HG03025 (cell line): ENCODE results near the gene MS4A4E.
"Not testable (repeated sequence)": the region's sequence is repeated elsewhere in the genome, so short reads cannot be mapped to it uniquely, and the experiment has no call there.

Source experiments
- ATAC-seq: cut with Tn5 transposase; IDR thresholded peaks from one replicate; pipeline ENCODE4 v1.9.1; 2021; ENCODE audit warnings: mild to moderate bottlenecking, moderate library complexity; ENCODE audit not compliant: unreplicated experiment, low FRiP score

The MS4A4E gene

GRCh38 chr11:60222141-60222540 is 20.8 kb downstream of the MS4A4E start:
- no peak for ATAC-seq

DNA sequence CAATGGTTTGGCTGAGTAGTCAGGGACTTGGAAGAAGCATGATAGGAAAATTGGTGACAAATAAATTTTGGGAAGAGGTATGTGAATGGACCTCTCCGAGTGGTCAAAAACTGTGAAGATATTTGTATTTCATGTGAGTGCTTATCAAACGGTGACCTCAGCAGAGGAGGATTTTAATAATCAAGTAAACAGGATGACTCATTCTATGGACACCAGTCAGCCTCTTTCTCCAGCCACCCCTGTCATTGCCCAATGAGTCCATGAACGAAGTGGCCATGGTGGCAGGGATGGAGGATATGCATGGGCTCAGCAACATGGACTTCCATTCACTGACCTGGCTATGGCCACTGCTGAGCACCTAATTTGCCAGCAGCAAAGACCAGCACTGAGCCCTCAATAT is 21.2 kb downstream of the MS4A4E start:
- ATAC-seq = no peak

GRCh38 chr11:60221181-60221580 is 21.8 kb downstream of the MS4A4E start:
- no peak for ATAC-seq

DNA sequence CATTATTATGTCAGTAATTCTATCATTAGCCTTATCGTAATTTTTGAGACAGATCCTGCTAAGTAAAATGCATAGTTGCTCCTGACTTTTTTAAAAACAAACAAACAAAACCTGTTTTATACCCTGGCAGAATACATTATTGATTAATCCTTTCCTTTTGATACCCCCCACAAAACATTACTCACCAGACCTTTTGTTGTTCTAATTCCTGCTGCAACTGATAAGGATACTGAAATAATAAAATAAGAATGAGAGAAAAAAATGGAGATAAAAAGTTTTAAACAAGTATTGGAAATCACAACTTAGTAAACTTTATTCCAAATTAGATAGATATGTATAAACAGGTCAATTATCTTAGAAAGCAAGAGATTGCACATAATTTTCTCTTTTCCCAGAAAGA is 28.6 kb downstream of the MS4A4E start:
- ATAC-seq = no peak

GRCh38 chr11:60211206-60211605 is 31.7 kb downstream of the MS4A4E start:
- ATAC-seq = no peak

DNA sequence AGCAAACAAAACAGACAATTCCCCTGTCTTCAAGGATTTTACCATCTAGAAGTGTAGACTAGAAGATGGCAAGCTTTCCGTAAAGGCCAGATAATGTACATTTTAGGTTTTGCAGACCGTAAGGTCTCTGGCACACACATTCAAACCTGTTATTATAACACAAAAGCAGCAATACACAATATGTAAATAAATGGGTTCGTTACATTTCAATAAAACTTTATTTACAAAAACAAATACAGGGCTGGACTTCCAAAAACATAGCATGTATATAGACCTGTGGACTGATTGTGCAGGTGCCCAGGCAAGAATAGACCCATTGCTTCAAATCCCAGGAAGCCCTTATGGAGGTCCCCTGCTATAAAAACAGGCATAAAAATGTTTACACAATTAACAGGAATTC is 33.0 kb downstream of the MS4A4E start:
- ATAC-seq = no peak

DNA sequence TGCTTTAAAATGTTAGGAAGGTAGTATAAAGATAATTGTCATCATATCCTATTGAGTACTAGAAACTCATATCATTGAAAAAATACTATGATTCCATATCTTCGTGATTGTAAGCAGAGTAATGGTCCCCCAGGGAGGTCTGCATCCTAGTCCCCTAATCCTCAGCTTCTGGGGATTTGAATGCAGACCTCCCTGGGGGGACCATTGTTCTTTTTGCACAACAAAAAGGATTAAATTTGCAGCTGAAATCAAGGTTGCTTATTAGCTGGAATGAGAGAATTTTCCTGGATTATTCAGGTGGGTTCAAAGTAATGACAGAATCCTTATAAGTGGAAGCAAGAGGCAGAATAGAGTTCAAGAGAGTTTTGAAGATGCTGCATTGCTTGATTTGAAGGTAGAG is 34.0 kb downstream of the MS4A4E start:
- ATAC-seq = no peak

DNA sequence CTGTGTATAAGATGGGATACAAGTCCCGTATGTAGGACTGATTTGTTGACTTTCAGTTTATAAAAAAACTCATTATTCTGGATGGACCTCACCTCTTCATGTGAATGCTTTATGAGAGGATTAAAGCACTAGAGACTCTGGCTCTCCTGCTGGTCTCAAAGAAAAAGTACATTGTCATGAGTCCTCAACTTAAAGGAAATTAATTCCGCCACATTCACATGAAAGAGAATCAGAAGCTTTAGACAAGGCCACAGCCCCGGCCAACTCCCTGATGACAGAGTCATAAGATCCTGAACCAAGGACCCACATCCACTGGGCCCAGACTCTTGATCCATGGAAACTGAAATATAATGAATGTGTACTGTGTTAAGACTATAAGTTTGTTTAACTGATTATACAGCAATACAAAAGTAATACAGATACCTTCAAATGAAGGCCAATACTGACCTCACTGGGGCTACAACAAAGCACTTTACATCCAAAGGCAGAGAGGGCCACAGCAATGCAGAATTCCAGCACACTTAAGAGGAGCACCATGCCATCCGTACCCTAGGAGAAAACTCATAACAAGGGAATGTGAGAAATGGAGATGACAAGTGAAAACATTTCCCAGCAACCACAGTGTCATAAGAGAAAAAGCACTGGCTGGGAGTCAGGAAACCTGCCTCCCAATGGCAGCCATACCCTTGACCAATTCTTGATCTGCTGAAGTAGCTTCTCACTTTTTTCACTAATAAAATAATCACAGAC is 34.6 kb downstream of the MS4A4E start:
- ATAC-seq = no peak

- no peak for ATAC-seq
Observed at GRCh38 chr11:60206616-60207015, 36.3 kb downstream of the MS4A4E start.

DNA sequence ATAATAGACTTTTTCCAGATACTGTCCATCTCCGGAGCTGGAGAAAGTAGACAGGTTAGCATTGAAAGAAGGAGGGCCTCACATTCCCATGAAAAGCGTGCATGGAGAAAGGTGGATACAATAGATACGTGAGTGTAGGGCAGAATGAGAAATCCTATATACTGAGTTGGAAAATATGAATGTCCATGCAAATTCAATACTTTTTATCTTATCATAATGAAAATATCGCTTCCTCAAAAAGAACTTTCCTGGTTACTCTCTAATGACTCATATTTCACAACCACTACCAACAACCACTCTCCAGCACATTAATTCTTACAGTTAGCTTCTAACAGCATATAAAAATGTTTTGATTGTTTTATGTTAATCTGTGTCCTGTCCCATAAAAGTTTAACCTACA is 38.0 kb downstream of the MS4A4E start:
- no peak for ATAC-seq

GRCh38 chr11:60201334-60201733 is 41.6 kb downstream of the MS4A4E start:
- ATAC-seq = not testable (repeated sequence)

- ATAC-seq = no peak
Observed at GRCh38 chr11:60197442-60197841, 45.5 kb downstream of the MS4A4E start.

DNA sequence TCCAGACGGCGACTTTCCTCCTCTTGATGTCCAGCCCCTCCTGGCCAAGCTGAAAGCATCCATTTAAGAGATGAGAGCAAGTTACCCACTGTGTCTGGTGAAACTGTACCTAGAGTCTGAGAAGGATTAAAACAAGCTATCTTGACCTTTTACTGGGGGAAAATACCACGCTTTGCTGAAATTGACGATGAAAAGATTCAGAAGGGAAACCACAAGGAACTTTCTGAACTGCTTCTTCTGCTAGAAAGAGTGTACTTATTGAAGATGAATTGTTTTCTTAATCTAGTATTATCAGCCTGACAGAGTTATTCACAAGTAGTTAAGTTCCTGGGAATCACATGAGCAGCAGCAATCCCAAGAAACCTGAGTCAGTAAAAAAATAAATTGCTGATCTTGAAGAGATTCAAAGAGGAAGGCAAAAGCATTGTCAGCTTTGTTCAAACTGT is 47.0 kb downstream of the MS4A4E start:
- no peak for ATAC-seq

- no peak for ATAC-seq
Observed at GRCh38 chr11:60194511-60194910, 48.4 kb downstream of the MS4A4E start.

GRCh38 chr11:60193687-60194433 is 49.1 kb downstream of the MS4A4E start:
- peak; percentile 95 for ATAC-seq

- not testable (repeated sequence) for ATAC-seq
Observed at GRCh38 chr11:60192564-60192963, 50.4 kb downstream of the MS4A4E start.

- not testable (repeated sequence) for ATAC-seq
Observed at GRCh38 chr11:60188481-60188880, 54.5 kb downstream of the MS4A4E start.

- ATAC-seq = not testable (repeated sequence)
Observed at GRCh38 chr11:60186128-60186527, 56.8 kb downstream of the MS4A4E start.

DNA sequence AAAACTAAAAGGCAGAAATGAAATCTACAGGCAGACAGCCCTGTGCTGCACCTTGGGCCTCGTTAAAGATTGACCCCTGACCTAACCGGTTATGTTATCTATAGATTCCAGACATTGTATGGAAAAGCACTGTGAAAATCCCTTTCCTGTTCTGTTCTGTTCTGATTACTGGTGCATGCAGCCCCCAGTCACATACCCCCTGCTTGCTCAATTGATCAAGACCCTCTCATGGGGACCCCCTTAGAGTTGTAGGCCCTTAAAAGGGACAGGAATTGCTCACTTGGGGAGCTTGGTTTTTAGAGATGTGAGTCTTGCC is 57.5 kb downstream of the MS4A4E start:
- ATAC-seq = not testable (repeated sequence)

- ATAC-seq = no peak
Observed at GRCh38 chr11:60184824-60185511, 58.0 kb downstream of the MS4A4E start.

DNA sequence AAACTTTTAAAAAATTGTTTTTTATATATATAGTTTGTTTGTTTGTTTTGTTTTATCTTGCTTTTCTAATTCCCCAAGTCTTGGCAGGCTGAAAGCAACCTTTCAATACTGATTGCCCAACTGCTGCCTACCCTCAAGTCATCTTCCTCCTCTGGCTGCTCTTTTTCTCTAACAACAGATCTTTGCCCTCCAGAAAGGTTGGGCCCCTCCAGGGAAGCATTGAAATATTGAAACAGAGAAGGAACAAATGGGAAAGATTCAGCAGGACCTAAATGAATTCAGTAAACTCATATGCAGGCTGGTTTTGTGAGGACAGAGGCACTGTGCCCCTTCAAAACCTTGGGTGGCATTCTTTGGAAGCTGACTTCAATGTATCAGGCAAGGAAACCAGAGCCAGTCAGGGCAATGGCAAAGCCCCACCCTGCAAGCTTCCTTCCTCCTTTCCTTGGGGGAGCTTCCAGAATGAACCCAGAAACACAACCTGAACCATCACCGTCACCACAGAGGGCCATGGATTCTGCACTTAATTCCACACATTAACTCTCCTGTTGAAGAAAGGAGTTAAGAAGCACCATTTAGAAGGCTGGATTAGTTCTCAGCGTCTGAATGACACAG is 59.2 kb downstream of the MS4A4E start:
- no peak for ATAC-seq
